Pancreas (tissue), 10 donors: ENCODE measurements around the gene CD47. TPM values are rescaled to one million over a fixed set of nuclear protein-coding genes. Genes with fewer than 3 reads are reported as not detected.

Experiments
- ATAC-seq, 4 donors: fragments of 200-7000 bp; cut with Tn5 transposase; one replicate each; pipeline versions ENCODE4 v1.8.0 to v1.9.1; 2020; ENCODE audit warnings: mild to moderate bottlenecking in 4 of 4, moderate library complexity in 4 of 4
- DNase-seq, 6 donors: peaks; one replicate each; pipeline ENCODE4 v3.0.0-alpha.2; 2020
- FAIRE-seq: peaks from 2 replicates; lab custom pipeline; 2012; peaks lifted over from hg19 to GRCh38; lab: Jason Lieb, UNC
- H3K27ac ChIP-seq, 4 donors: fragments of 200-600 bp; sonication (generic); 1 replicate in 3 of 4; 2 replicates in 1 of 4; pipeline versions ENCODE4 v1.5.0 to v1.8.0; 2020
- H3K27me3 ChIP-seq, 4 donors: fragments of 200-600 bp; one replicate each; pipeline ENCODE4 v1.8.0; 2021
- H3K36me3 ChIP-seq, 3 donors: fragments of 200-600 bp; sonication (generic) in 1 of 3; one replicate each; pipeline versions ENCODE4 v1.5.0 to v1.8.0; 2020 to 2021
- H3K4me1 ChIP-seq, 3 donors: fragments of 200-600 bp; one replicate each; pipeline ENCODE4 v1.8.0; 2021
- H3K4me3 ChIP-seq, 4 donors: fragments of 200-600 bp; sonication (generic) in 2 of 4; one replicate each; pipeline versions ENCODE4 v1.5.0 to v1.8.0; 2020 to 2021
- H3K9me3 ChIP-seq, 4 donors: fragments of 200-600 bp; one replicate each; pipeline ENCODE4 v1.8.0; 2021
- WGBS, 2 donors: extraction: QIAGEN DNeasy Blood & Tissue Kit; methylation state at CpG; one replicate each; pipeline ENCODE4 v1.1.7; 2013; 5-methylcytosine and 5-hydroxymethylcytosine counted together
- intact Hi-C, 3 donors: fragments of 100-400 bp; cut with DNase I; formaldehyde crosslinking; loops; one replicate each; pipeline versions ENCODE4 v1.11.1 to v1.14.2; 2022
- polyA plus RNA-seq, 2 donors: library from polyadenylated mRNA; stranded (reverse); fragments of 200-250 nt; gene quantifications; one replicate each; pipeline ENCODE4 v1.2.3, GENCODE V29; 2013
- total RNA-seq, 6 donors: library from RNA; stranded (reverse); fragmentation: NEBNext Ultra II Directional in 4 of 6; extraction: Animal tissue kit (Norgen Biotek cat#: 25700) in 4 of 6; gene quantifications; one replicate each; pipeline versions ENCODE4 v1.2.1 to v1.2.4, GENCODE V29; 2021 to 2023
- TF ChIP-seq, protein P1 (sequence below), 4 donors: fragments of 200-600 bp; sonication (generic) in 3 of 4; IDR thresholded peaks; one replicate each; pipeline versions ENCODE4 v1.5.0 to v1.8.0; 2021; ENCODE audit warnings: antibody characterized with exemption in 4 of 4
- donor health status: healthy with polysubstance abuse.
- donor health status: DM: no; HTN: no; CAD: no; lungs with moderate emphysema.
- donor health status: DM: no; HTN: no; CAD: no.
- donor health status: control.
- donor health status: control.
- donor health status: Bipolar disorder and iron deficiency.
- donor health status: DM: yes; HTN: yes; CAD: no.
- donor health status: DM: no; HTN: no; CAD: no.
- donor health status: DM: no; HTN: no; CAD: no.
- donor health status: DM: yes; HTN: yes; CAD: no.

Gene CD47
- total and polyA plus RNA-seq, 8 donors = 14.8 to 107 (median 27.1) TPM

- DNase-seq (no peak), ATAC-seq (no peak), FAIRE-seq (no peak)
- intact Hi-C loops = no loop called here
- Histone ChIP-seq H3K4me3 (no peak overlapping the region), H3K27me3 (no peaks in the 10 kb centered on the region), H3K9me3 (no peaks in the 10 kb centered on the region), H3K4me1 (peaks cover 0 to 7% (median 0%) of the 10 kb centered on the region in 3 donors), H3K36me3 (no peaks in the 10 kb centered on the region), H3K27ac (no peak overlapping the region)
- TF ChIP-seq, protein P1, sequence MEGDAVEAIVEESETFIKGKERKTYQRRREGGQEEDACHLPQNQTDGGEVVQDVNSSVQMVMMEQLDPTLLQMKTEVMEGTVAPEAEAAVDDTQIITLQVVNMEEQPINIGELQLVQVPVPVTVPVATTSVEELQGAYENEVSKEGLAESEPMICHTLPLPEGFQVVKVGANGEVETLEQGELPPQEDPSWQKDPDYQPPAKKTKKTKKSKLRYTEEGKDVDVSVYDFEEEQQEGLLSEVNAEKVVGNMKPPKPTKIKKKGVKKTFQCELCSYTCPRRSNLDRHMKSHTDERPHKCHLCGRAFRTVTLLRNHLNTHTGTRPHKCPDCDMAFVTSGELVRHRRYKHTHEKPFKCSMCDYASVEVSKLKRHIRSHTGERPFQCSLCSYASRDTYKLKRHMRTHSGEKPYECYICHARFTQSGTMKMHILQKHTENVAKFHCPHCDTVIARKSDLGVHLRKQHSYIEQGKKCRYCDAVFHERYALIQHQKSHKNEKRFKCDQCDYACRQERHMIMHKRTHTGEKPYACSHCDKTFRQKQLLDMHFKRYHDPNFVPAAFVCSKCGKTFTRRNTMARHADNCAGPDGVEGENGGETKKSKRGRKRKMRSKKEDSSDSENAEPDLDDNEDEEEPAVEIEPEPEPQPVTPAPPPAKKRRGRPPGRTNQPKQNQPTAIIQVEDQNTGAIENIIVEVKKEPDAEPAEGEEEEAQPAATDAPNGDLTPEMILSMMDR (IDR thresholded peaks at IDR 0.05) = no peak
Observed at GRCh38 chr3:108093021-108093420, 2.2 kb upstream of the CD47 start.

- Histone ChIP-seq H3K27ac (no peak overlapping the region), H3K36me3 (no peaks in the 10 kb centered on the region), H3K4me1 (peaks cover 0 to 9% (median 0%) of the 10 kb centered on the region in 3 donors), H3K9me3 (no peaks in the 10 kb centered on the region), H3K27me3 (no peaks in the 10 kb centered on the region), H3K4me3 (no peak overlapping the region)
- ATAC-seq = no peak
- FAIRE-seq = no peak
- WGBS, 2 donors = 81 to 89% methylated on average over 3 of the region's 3 CpGs
- intact Hi-C loops = no loop called here
- DNase-seq = no peak
- TF ChIP-seq, protein P1 (IDR thresholded peaks at IDR 0.05) = no peak
Observed at GRCh38 chr3:108092501-108092900, 1.7 kb upstream of the CD47 start.

GRCh38 chr3:108091498-108092250 is 843 bp upstream of the CD47 start:
- no peaks in the 10 kb centered on the region for H3K9me3 ChIP-seq
- peak in 5 of 6 donors; percentile 18 to 77 (median 49) for DNase-seq
- ATAC-seq = peak; percentile 33 to 51 (median 44)
- FAIRE-seq = no peak
- TF ChIP-seq, protein P1 (IDR thresholded peaks at IDR 0.05) = no peak
- peak overlapping the region; percentile 79 to 89 (median 89) for H3K4me3 ChIP-seq
- no peaks in the 10 kb centered on the region for H3K27me3 ChIP-seq
- H3K27ac ChIP-seq = peak overlapping the region; percentile 74 to 94 (median 83)
- H3K4me1 ChIP-seq = peaks cover 0 to 9% (median 0%) of the 10 kb centered on the region in 3 donors
- intact Hi-C loops = no loop called here
- 16 to 18% methylated on average over 39 to 41 of the region's 41 CpGs for WGBS, 2 donors
- no peaks in the 10 kb centered on the region for H3K36me3 ChIP-seq

DNA sequence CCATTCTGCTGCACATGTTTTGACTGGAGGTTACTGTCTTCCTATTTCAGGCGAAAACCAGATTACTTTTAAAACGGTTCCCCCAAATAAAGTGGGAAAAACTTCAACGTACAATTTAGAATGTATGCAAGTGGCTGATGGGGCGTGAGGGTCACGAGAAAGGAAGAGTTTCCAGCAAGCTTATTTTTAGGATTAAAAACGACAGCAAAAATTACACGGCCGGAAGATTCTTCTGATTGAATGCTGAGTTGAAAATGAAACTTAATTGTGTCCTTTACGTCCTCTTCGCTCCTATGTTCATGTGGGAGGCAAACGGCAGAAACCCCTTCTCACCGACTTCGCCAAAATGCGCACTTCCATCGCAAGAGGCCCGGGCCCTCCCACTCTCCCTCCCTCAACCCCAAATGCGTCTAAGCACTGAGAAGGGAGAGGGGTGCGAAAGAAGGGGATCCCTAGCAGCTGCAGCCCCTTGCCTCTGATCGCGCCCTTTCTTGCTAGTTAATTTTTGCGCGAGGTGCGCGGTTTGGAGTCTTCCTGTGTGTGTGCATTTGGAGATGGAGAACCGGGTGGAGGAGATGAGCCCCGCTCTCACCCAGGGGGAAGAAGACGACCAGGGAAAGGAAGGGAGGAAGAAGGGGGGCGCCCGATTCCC is 656 bp downstream of the CD47 start:
- no peaks in the 10 kb centered on the region for H3K36me3 ChIP-seq
- FAIRE-seq (no peak), DNase-seq (peak in 3 of 6 donors; percentile 9 to 33 (median 25)), ATAC-seq (peak; percentile 6 to 25 (median 16))
- 0 to 1% methylated on average over 23 to 29 of the region's 29 CpGs for WGBS, 2 donors
- H3K9me3 ChIP-seq = no peaks in the 10 kb centered on the region
- H3K4me3 ChIP-seq = peak overlapping the region; percentile 79 to 89 (median 89)
- no peaks in the 10 kb centered on the region for H3K27me3 ChIP-seq
- TF ChIP-seq, protein P1 (IDR thresholded peaks at IDR 0.05) = no peak
- peak overlapping the region; percentile 36 to 94 (median 82) for H3K27ac ChIP-seq
- H3K4me1 ChIP-seq = peaks cover 0 to 9% (median 0%) of the 10 kb centered on the region in 3 donors
- intact Hi-C loops = no loop called here
